ENCODE data around the gene CDC34.

The CDC34 gene

DNA sequence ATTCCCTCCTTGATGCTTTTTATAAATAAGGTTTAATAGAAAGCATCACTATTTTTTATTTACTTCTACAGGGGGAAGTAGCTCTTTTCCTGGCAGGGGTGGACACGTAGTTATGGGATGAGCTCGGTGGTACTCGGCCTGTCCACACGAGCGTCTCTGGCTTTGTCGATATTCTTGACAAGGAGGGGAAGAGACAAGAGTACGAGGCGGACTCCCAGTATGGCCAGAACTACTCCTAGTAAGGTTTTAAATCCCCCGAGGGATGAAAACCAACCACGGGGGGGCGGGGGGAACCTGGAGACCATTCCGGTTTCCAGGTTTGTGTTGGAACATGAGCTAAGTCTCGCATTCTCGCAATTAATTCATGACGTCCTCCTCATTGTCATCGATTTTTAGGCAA, 35.3 kb downstream of the CDC34 start:
- H3K4me3 ChIP-seq (ENCODE audit: low read depth, low read length): no peak overlapping the region
- DNase-seq (ENCODE audit: low read depth): no peak

DNA sequence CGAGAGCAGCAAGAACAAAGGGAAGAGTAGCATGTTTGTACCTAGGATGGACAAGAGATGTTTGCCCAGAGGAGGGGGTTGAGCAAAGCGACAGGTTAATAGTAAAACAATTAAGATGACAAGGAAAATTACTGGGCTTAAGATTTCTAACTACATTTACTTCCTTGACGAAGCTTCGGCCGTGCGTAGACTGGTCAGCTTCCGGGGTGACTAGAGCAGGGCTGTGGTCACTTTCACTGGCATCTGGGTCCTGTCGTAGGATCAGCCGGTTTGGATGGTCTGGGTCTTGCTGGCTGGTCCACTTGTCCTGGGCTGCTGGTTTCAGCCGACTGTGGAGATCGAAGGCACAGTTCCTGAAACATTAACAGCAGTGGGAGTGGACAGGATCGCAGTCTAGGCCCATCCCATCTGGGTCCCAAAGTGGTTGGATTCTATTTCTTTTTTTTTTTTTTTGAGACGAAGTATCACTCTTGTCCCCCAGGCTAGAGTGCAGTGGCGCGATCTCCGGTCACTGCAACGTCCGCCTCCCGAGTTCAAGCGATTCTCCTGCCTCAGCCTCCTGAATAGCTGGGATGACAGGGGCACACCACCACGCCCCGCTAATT, 35.8 kb downstream of the CDC34 start:
- DNase-seq (ENCODE audit: low read depth): no peak
- no peak overlapping the region for H3K4me3 ChIP-seq (ENCODE audit: low read depth, low read length)

DNA sequence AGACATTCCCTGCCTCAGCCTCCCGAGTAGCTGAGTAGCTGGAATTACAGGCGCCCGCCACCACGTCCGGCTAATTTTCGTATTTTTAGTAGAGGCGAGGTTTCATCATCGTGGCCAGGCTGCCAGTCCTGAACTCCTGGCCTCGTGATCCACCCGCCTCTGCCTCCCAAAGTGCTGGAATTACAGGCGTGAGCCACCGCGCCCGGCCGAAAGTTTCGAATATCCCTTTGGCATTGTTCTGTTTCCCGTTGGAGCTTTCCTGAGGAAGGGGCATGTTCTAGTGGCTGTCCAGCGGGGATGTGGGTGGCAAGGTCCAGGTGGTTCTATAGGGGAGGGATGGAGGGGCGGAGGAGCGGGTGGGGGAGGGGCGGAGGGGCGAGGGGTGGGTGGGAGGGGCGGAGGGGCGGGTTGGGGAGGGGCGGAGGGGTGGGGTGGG, 38.7 kb downstream of the CDC34 start:
- no peak for DNase-seq (ENCODE audit: low read depth)
- H3K4me3 ChIP-seq (ENCODE audit: low read depth, low read length): no peak overlapping the region

DNA sequence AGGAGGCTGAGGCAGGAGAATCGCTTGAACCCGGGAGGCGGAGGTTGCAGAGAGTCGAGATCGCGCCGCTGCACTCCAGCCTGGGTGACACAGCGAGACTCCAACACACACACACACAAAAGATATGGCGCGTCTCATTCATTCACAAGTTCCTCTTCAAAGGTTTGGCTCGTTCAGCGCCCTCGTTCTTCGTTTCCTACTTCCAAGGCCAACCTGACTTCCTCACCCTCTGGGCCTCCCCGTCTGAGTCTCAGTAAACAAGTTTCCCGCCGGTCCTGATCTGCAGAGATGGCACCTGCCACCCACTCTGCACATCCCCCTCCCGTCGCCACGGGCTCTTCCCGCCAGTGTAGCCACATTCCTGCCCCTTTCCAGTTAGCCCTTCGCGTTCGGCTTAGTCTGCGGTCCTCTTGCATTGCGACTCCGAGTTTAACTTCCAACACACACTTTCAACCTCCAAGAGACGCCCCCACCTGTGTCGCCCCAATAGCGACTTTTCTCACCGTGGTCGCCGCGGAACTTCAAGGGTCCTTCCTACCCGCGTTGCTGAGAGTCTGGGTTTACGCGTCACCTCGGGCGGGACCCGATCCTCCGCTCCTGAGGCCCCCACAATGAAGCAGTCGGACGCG, 39.5 kb downstream of the CDC34 start:
- DNase-seq (ENCODE audit: low read depth): no peak
- H3K4me3 ChIP-seq (ENCODE audit: low read depth, low read length): peak overlapping the region; percentile 97

DNA sequence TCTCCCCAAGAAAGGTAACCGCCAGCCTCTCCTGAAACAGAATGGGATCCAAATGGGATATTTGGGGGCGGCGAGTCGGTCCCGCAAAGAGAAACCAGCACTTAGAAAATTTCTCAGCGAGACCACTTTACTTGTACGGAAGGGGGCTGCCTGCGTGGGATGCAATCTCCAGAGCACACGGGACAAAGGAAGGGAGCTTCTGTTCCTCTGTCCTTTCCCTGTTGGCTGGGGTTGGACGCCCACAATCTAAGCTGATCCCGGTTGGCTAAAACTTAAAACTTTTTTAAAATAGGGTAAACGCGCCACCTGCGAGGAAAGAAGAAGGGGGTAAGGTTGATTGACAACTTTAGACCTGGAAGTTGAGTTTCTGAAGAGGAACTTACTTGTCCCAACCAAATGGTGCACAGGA, 40.0 kb downstream of the CDC34 start:
- peak overlapping the region; percentile 97 for H3K4me3 ChIP-seq (ENCODE audit: low read depth, low read length)
- no peak for DNase-seq (ENCODE audit: low read depth)

DNA sequence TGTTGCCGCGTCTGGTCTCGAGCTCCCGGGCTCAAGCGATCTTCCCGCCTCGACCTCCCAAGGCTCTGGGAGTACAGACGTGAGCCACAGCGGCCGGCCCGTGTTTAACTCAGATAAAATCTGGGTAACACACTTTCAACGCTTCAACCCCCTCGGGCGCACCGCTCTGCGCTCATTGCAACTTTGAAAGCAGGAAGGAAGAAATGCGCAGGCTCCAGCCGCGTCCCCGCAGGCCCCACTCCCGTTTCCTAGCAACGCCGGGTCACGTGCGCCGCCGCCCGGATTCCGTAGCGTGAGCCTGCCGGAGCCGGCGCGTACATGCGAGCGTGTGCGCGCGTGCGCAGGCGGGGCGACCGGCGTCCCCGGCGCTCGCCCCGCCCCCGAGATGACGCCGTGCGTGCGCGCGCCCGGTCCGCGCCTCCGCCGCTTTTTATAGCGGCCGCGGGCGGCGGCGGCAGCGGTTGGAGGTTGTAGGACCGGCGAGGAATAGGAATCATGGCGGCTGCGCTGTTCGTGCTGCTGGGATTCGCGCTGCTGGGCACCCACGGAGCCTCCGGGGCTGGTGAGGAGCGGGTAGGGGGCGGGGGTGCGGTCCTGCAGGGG, 40.7 kb downstream of the CDC34 start, which contains the start of gene BSG:
TSS of gene BSG (plus strand) at position 457 of the 603 bp plus-strand sequence. CDS start at position 496, 39 bp downstream.
- H3K4me3 ChIP-seq (ENCODE audit: low read depth, low read length): peak within 1 kb of the TSS; percentile 97
- DNase-seq (ENCODE audit: low read depth): peak; percentile 88

DNA sequence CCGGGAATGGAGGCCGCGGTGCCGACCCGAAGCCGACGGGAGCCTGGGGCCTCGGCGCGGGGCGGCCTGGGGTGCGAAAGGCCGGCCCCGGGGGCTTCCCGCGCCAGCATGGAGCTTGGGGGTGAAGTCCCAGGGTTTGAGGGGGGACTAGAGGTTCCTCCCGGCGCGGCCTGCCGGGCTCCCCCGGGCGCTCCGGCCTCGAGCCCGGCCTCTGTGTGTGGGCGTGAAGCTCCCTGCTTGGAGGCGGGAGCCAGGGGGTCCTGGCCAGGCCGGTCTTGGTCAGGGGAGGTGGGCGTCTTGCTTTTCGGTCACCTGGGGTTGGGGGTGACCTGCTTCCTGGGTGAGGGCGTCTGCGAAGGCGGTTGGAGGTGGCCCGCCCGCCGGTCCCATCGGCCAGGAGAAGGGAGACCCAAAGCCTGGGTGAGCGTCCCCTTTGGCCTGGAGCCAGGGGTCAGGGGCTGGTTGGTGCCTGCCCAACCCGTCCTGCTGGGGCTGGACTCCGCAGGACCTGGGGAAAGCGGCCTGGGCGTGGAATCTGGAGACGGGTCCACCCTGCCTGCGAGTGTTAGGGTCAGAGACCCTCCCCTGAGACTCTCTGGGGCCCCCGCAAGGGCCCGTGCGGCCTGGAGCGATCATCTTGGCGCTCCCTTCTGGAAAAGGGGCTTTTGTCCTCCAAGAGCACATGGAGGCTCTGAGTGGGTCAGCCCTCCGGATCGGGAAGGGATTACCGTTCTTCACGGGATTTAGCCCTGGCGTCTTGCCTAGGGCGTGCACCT, 41.4 kb downstream of the CDC34 start:
- peak overlapping the region; percentile 97 for H3K4me3 ChIP-seq (ENCODE audit: low read depth, low read length)
- no peak for DNase-seq (ENCODE audit: low read depth)

DNA sequence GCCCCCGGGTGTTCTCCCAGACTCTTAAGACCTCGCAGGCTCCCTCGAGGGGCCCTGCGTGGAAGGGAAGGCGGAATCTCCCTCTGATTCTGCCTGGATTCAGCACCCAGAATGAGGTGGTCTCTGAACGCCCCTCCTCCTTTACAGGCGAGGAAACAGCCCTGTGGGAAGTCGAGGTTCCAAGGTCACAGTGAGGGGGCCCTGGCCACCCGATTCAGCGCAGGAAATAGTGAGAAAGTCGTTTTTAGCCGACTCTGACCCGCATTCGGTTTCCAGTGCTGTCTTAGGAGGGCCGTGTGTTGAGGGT, 41.9 kb downstream of the CDC34 start:
- H3K4me3 ChIP-seq (ENCODE audit: low read depth, low read length): peak overlapping the region; percentile 97
- DNase-seq (ENCODE audit: low read depth): no peak

DNA sequence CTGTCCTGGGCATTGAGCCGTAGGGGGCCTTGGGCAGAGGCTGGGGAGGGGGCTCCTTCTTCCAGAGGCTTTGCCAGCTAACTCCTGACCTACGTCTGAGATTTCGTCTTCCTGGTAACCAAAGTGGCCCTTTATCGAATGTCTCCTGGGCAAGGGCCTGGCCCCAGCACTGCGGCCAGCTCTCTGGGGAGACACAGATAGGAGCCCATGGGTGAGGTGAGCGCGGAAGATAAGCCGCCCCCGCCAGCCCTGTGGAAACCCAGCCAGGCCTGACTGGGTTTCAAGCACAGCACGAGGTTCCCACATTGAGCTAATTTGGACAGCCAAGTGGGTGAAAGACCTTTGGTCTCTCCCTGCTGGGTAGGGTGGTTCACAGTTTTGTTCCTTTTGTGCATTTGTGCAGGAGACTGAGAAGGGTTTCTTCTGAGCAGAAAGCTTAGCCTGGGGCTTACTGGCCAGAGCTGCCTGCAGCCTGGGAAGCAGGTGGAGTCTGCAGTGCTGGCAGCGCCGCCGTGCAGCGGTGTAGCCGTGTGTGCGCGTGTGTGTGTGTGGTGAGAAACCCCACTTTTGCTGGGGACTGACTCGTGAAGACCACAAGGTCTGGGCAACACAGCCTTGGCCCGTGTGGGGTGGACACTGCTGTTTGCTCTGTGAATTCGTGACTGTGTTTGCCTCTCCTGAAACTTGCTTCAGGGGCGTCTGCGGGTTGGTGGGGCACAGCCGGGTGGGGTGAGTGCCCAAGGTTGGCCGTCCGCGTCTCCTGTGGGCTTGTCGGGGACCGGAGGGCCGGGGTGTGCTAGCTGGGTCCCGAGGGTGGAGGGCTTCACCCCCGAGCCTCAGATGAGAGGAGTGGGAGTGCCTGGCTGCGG, 43.3 kb downstream of the CDC34 start:
- DNase-seq (ENCODE audit: low read depth): no peak
- H3K4me3 ChIP-seq (ENCODE audit: low read depth, low read length): peak overlapping the region; percentile 34

DNA sequence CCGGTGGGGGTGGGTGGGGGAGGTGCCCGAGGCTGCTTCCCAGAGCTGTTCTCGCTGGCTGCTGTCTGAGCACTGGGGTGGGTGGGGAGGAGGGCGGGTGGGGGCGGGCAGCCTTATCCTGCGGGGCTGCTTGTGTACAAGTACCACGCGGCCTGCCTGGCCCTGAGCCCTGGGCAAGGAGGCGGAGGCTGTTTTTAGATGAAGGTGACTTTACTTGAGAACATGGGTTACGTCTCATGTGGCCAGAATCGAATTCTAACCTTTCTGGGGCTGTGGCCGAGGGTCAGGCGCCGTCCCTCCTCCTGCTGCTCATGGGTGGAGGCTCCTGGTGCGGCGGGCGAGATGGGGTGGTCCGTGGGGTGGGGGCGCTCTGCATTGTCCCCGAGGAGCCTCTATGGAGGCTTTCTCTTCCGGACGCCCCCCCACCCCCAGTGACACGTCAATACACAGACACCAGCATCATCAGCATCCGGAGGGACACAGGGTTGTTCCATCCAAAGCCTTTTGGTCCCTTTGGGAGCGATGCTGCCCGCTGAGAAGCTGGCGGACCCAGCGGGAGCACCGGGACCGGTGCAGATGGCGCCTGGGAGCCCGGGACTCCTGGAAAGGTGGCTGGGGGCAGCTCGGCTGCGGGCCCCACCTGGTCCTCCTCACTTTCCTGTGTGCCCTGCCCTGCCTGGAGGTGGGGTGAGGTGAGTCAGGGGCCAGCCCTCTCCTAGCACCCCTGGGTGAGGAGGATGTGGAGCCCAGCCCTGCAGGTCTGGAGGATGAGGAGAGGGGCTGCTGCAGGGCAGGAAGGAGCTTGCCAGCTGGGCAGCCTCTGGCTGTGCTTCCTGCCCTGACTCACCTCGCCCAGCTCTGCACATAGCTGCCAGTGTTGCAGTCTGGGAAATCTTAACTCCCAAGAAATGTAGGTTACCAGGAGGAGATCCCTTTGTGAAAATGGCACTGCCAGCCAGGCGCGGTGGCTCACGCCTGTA, 44.3 kb downstream of the CDC34 start:
- H3K4me3 ChIP-seq (ENCODE audit: low read depth, low read length): peak overlapping the region; percentile 34
- no peak for DNase-seq (ENCODE audit: low read depth)

DNA sequence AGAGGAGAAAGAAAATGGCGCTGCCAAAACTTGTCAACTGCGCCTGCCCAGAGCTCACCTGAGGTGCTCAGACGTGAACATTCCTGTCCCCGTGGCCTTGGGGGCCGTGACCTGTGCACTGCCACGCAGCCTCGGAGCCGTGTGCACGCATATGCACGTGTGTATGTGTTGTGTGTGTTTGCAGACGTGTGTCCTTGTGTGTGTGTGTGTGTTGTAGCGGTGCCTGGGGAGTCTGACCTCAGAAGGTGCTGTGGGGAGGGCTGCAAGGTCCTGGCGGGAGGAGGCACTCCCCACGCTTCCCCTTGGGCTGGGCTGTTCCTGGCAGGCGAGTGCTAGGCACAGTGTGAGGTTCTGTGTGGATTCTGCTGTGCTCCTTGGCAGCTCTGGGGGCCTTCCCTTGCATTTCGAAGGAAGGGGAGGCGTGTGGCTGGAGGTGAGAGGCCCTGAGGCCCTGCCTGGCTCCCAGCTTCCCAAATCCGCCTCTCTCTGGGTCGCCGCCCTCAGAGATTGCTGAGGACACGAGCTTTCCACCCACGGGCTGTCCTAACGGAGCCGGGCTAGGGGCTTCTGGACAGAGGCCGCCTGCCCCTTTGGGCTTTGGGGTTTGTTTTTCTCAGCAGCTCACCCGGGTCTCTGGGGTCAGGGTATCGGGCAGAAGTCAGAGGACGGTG, 45.3 kb downstream of the CDC34 start:
- H3K4me3 ChIP-seq (ENCODE audit: low read depth, low read length): no peak overlapping the region
- DNase-seq (ENCODE audit: low read depth): no peak

DNA sequence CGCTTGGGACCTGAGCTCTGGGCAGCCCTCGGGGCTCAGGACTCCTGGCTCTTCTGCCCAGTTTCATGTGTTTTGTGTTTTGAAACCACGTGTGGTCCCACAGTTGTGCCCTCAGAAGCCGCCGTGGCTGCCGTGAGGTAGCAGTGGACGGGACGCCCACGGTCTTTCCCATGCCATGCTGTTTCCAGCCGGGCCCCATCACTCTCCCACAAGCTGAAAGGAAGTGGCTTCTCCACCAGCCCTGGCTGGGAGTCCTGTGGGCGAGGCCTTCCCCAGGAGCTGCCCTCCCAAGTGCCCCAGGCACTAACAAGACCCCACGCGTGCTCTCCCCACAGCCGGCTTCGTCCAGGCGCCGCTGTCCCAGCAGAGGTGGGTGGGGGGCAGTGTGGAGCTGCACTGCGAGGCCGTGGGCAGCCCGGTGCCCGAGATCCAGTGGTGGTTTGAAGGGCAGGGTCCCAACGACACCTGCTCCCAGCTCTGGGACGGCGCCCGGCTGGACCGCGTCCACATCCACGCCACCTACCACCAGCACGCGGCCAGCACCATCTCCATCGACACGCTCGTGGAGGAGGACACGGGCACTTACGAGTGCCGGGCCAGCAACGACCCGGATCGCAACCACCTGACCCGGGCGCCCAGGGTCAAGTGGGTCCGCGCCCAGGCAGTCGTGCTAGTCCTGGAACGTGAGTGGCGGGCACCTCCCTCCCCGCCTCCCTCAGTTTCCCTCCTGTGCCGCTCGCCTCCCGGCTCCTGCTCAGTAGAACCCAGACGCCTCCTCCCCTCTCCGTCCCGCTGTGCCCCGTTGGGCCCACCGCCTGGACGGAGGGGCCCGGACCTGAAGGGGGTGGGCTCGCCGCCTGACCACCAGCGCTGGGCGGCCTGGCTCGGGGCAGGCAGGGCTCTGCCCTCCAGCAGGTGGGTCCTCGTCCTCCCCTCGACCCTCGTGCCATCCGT, 46.2 kb downstream of the CDC34 start:
- no peak for DNase-seq (ENCODE audit: low read depth)
- H3K4me3 ChIP-seq (ENCODE audit: low read depth, low read length): no peak overlapping the region

DNA sequence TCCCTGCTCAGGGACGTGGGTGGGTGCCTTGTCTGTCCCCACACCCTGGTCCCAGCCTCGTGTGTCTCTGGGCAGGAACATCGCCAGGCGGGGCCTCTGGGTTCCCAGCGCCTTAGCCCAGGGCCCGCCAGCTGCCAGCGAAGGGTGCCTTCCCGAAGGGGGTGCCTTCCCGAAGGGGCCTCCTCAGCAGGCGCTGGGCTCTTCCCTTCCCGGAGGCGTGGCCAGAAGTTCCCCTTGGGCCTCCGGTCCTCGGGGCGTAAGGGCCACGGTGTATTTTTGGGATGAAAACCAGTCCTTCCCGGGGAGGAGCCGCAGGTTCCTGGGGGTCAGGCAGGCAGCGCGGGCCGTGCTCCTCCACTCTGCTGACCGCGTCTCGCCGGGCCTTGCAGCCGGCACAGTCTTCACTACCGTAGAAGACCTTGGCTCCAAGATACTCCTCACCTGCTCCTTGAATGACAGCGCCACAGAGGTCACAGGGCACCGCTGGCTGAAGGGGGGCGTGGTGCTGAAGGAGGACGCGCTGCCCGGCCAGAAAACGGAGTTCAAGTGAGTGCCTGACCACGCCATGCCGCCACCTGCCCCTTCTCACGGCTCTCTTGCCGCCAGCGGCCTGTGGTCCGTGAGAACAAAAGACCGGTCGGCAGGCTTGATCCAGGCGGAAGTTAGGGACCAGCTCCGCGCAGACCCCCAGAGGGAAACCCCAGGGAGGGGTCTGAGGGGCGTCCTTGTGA, 47.7 kb downstream of the CDC34 start:
- no peak for DNase-seq (ENCODE audit: low read depth)
- H3K4me3 ChIP-seq (ENCODE audit: low read depth, low read length): no peak overlapping the region

DNA sequence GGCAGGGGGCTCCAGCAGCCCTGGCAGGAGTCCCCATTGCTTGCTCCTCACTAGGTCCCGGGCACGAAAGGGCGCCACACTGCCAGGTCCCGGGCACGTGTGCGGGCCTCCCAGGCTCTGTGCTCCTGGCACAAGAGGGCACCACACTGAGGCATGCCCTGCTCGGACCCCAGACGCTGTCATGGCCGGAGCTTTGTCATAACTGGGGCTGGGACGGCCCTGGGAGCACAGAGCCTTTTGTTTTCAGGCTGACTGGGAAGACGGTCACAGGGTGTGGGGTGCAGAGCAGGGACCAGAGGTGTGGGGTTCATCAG, 48.2 kb downstream of the CDC34 start:
- DNase-seq (ENCODE audit: low read depth): no peak
- H3K4me3 ChIP-seq (ENCODE audit: low read depth, low read length): no peak overlapping the region

DNA sequence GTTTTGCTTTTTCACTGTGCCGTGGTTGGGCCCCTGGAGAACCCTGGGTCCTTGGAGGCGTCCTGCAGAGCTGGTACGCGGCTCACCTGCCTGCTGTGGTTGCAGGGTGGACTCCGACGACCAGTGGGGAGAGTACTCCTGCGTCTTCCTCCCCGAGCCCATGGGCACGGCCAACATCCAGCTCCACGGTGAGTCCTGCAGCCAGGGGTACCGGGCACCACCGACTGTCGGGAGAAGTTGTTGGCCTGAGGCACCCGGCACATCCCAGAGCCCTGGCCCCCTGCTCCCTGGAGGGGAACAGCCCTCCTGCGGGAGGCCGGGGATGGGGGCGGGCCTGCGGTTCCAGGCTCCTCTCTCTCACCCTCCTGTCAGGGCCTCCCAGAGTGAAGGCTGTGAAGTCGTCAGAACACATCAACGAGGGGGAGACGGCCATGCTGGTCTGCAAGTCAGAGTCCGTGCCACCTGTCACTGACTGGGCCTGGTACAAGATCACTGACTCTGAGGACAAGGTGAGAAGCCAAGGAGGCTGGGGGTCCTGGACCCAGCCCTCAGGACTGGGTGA, 48.8 kb downstream of the CDC34 start:
- no peak overlapping the region for H3K4me3 ChIP-seq (ENCODE audit: low read depth, low read length)
- DNase-seq (ENCODE audit: low read depth): no peak

Measured in skeletal muscle cell (primary cell).